Neural crest cell (in vitro differentiated cells): ENCODE data around the gene TMX4. TPM values are rescaled to one million over a fixed set of nuclear protein-coding genes. Genes with fewer than 3 reads are reported as not detected.

Experiments
- DNase-seq: peaks from one replicate; pipeline ENCODE4 v3.0.0; 2021; ENCODE audit warnings: low read depth, mixed read lengths, low spot score
- H3K27ac Mint-ChIP-seq: one replicate; pipeline ENCODE4 v1.8.0; 2021; ENCODE audit warnings: mild to moderate bottlenecking, mixed read lengths; ENCODE audit not compliant: unreplicated experiment
- H3K27me3 Mint-ChIP-seq: 2 replicates; pipeline ENCODE4 v1.8.0; 2021; ENCODE audit warnings: low read depth, mild to moderate bottlenecking, mixed read lengths
- H3K36me3 Mint-ChIP-seq: 2 replicates; pipeline ENCODE4 v1.8.0; 2021; ENCODE audit warnings: low read depth, mild to moderate bottlenecking, mixed read lengths
- H3K4me1 Mint-ChIP-seq: 2 replicates; pipeline ENCODE4 v1.8.0; 2021; ENCODE audit warnings: mixed read lengths
- H3K4me3 Mint-ChIP-seq: one replicate; pipeline ENCODE4 v1.8.0; 2021; ENCODE audit warnings: mild to moderate bottlenecking, mixed read lengths
- H3K9me3 Mint-ChIP-seq: 2 replicates; pipeline ENCODE4 v1.8.0; 2021; ENCODE audit warnings: mixed read lengths
- CTCF ChIP-seq: fragments of 200-600 bp; sonication (generic); conservative IDR thresholded peaks from 2 replicates; pipeline ENCODE4 v1.5.0; 2021; ENCODE audit warnings: antibody characterized with exemption, mild to moderate bottlenecking
- total RNA-seq: library from RNA; stranded (reverse); gene quantifications from 2 replicates; pipeline ENCODE4 v1.2.1, GENCODE V29; 2021

Gene TMX4
- total RNA-seq, 1 donor from 2014 or later: 22.7 TPM

GRCh38 chr20:8005033-8005432, 14.5 kb downstream of the TMX4 start:
- no peak for DNase-seq
- H3K4me3 Mint-ChIP-seq: no peak overlapping the region
- no peaks in the 10 kb centered on the region for H3K27me3 Mint-ChIP-seq
- no peak for TF ChIP-seq CTCF
- no peak overlapping the region for H3K27ac Mint-ChIP-seq
- no peaks in the 10 kb centered on the region for H3K4me1 Mint-ChIP-seq
- H3K9me3 Mint-ChIP-seq: no peaks in the 10 kb centered on the region
- peaks cover 7% of the 10 kb centered on the region for H3K36me3 Mint-ChIP-seq

- no peaks in the 10 kb centered on the region for H3K27me3 Mint-ChIP-seq
- no peak overlapping the region for H3K27ac Mint-ChIP-seq
- DNase-seq: no peak
- peaks cover 7% of the 10 kb centered on the region for H3K36me3 Mint-ChIP-seq
- TF ChIP-seq CTCF: no peak
- no peak overlapping the region for H3K4me3 Mint-ChIP-seq
- no peaks in the 10 kb centered on the region for H3K9me3 Mint-ChIP-seq
- H3K4me1 Mint-ChIP-seq: no peaks in the 10 kb centered on the region
These were observed 17.5 kb downstream of the TMX4 start for GRCh38 chr20:8002056-8002455.

GRCh38 chr20:8000796-8001195, 18.8 kb downstream of the TMX4 start:
- no peak overlapping the region for H3K27ac Mint-ChIP-seq
- DNase-seq: no peak
- peaks cover 7% of the 10 kb centered on the region for H3K36me3 Mint-ChIP-seq
- TF ChIP-seq CTCF: no peak
- H3K4me1 Mint-ChIP-seq: no peaks in the 10 kb centered on the region
- no peaks in the 10 kb centered on the region for H3K27me3 Mint-ChIP-seq
- no peaks in the 10 kb centered on the region for H3K9me3 Mint-ChIP-seq
- no peak overlapping the region for H3K4me3 Mint-ChIP-seq

- DNase-seq: no peak
These were observed 22.7 kb downstream of the TMX4 start for GRCh38 chr20:7996898-7997297.

GRCh38 chr20:7994809-7995208, 24.8 kb downstream of the TMX4 start:
- H3K4me3 Mint-ChIP-seq: no peak overlapping the region
- no peaks in the 10 kb centered on the region for H3K27me3 Mint-ChIP-seq
- peaks cover 7% of the 10 kb centered on the region for H3K9me3 Mint-ChIP-seq
- no peak overlapping the region for H3K27ac Mint-ChIP-seq
- no peak for TF ChIP-seq CTCF
- H3K36me3 Mint-ChIP-seq: peaks cover 22% of the 10 kb centered on the region
- DNase-seq: no peak
- no peaks in the 10 kb centered on the region for H3K4me1 Mint-ChIP-seq

More at GRCh38 chr20:7996898-7997297, 22.7 kb downstream of the TMX4 start:
- peaks cover 7% of the 10 kb centered on the region for H3K9me3 Mint-ChIP-seq
- H3K36me3 Mint-ChIP-seq: peaks cover 28% of the 10 kb centered on the region
- no peak overlapping the region for H3K4me3 Mint-ChIP-seq
- H3K27ac Mint-ChIP-seq: no peak overlapping the region
- TF ChIP-seq CTCF: no peak
- no peaks in the 10 kb centered on the region for H3K27me3 Mint-ChIP-seq
- H3K4me1 Mint-ChIP-seq: no peaks in the 10 kb centered on the region

- Mint-ChIP-seq H3K4me1 (no peaks in the 10 kb centered on the region), H3K27ac (no peak overlapping the region), H3K9me3 (peaks cover 7% of the 10 kb centered on the region), H3K27me3 (no peaks in the 10 kb centered on the region), H3K36me3 (peaks cover 22% of the 10 kb centered on the region), H3K4me3 (no peak overlapping the region)
- DNase-seq: no peak
- TF ChIP-seq CTCF: no peak
These were observed 25.9 kb downstream of the TMX4 start for GRCh38 chr20:7993703-7994102.
